GM23338 (cell line): ENCODE measurements around the gene INO80. TPM values are rescaled to one million over a fixed set of nuclear protein-coding genes. Genes with fewer than 3 reads are reported as not detected.

Source experiments
- ATAC-seq: fragments of 200-7000 bp; cut with Tn5 transposase; 3 replicates; pipeline ENCODE4 v1.9.1; 2020
- DNase-seq: peaks from one replicate; pipeline ENCODE4 v3.0.0-alpha.2; 2015; ENCODE audit warnings: low spot score
- H2AFZ ChIP-seq: fragments of 200-600 bp; sonication (generic); 2 replicates; pipeline ENCODE4 v1.8.0; 2016; ENCODE audit warnings: antibody characterized with exemption, mild to moderate bottlenecking, moderate library complexity
- H3F3A ChIP-seq: fragments of 200-600 bp; sonication (generic); replicated peaks from 2 replicates; pipeline ENCODE4 v1.8.0; 2017; ENCODE audit warnings: antibody characterized with exemption, mixed run types, low read depth
- H3K27ac ChIP-seq: fragments of 200-600 bp; sonication (generic); 2 replicates; pipeline ENCODE4 v1.6.1; 2016; ENCODE audit warnings: low read depth
- H3K27me3 ChIP-seq: fragments of 200-600 bp; sonication (generic); 2 replicates; pipeline ENCODE4 v1.8.0; 2016; ENCODE audit warnings: mild to moderate bottlenecking, mixed run types, moderate library complexity; ENCODE audit not compliant: insufficient read depth
- H3K36me3 ChIP-seq: fragments of 200-600 bp; sonication (generic); 2 replicates; pipeline ENCODE4 v1.8.0; 2016; ENCODE audit warnings: mild to moderate bottlenecking; ENCODE audit not compliant: insufficient read depth
- H3K4me1 ChIP-seq: fragments of 200-600 bp; sonication (generic); 2 replicates; pipeline ENCODE4 v1.8.0; 2016; ENCODE audit warnings: mild to moderate bottlenecking, moderate library complexity; ENCODE audit not compliant: insufficient read depth
- H3K4me2 ChIP-seq: fragments of 200-600 bp; sonication (generic); 2 replicates; pipeline ENCODE4 v1.7.1; 2017; ENCODE audit warnings: mixed run types
- H3K4me3 ChIP-seq: fragments of 200-600 bp; sonication (generic); 2 replicates; pipeline ENCODE4 v1.6.1; 2016; ENCODE audit warnings: mixed run types
- H3K79me2 ChIP-seq: fragments of 200-600 bp; sonication (generic); replicated peaks from 2 replicates; pipeline ENCODE4 v1.8.0; 2017; ENCODE audit warnings: mild to moderate bottlenecking; ENCODE audit not compliant: insufficient read depth
- H3K9me2 ChIP-seq: fragments of 200-600 bp; sonication (generic); 2 replicates; pipeline ENCODE4 v1.8.0; 2017; ENCODE audit not compliant: insufficient read depth
- H4K20me1 ChIP-seq: fragments of 200-600 bp; sonication (generic); replicated peaks from 2 replicates; pipeline ENCODE4 v1.8.0; 2017; ENCODE audit warnings: mild to moderate bottlenecking; ENCODE audit not compliant: insufficient read depth
- H3K27ac Mint-ChIP-seq: 2 replicates; pipeline ENCODE4 v1.8.0; 2020; ENCODE audit warnings: inconsistent platforms, mild to moderate bottlenecking, moderate library complexity, mixed read lengths
- H3K27me3 Mint-ChIP-seq: 3 replicates; pipeline ENCODE4 v1.8.0; 2022; ENCODE audit warnings: low read depth, mild to moderate bottlenecking, moderate library complexity, mixed read lengths, inconsistent platforms; ENCODE audit not compliant: insufficient read depth, poor library complexity
- H3K36me3 Mint-ChIP-seq: 3 replicates; pipeline ENCODE4 v1.8.0; 2021; ENCODE audit warnings: low read depth, mild to moderate bottlenecking, inconsistent platforms, moderate library complexity, mixed read lengths
- H3K4me1 Mint-ChIP-seq: 3 replicates; pipeline ENCODE4 v1.8.0; 2020; ENCODE audit warnings: mild to moderate bottlenecking, inconsistent platforms, mixed read lengths
- H3K4me3 Mint-ChIP-seq: 3 replicates; pipeline ENCODE4 v1.8.0; 2021; ENCODE audit warnings: moderate library complexity, mild to moderate bottlenecking, inconsistent platforms, mixed read lengths
- H3K9me3 Mint-ChIP-seq: 3 replicates; pipeline ENCODE4 v1.8.0; 2020; ENCODE audit warnings: moderate library complexity, mild to moderate bottlenecking, inconsistent platforms, mixed read lengths
- CREB1 ChIP-seq: fragments of 250-450 bp; sonication (Bioruptor Pico); IDR thresholded peaks from 2 replicates; pipeline ENCODE4 v1.5.0; 2020; ENCODE audit warnings: low read depth, mild to moderate bottlenecking, moderate library complexity
- CTCF ChIP-seq, 2 experiments: fragments of 200-600 bp in 1 of 2; sonication (generic) in 1 of 2; conservative IDR thresholded peaks; 2 replicates each; pipeline versions ENCODE4 v1.5.1 to v1.6.1; 2016 to 2017; ENCODE audit warnings: antibody characterized with exemption in 2 of 2, low read depth in 2 of 2, mild to moderate bottlenecking in 2 of 2, moderate library complexity in 1 of 2
- ETS1 ChIP-seq: IDR thresholded peaks from 2 replicates; pipeline ENCODE4 v1.6.1; 2016; ENCODE audit warnings: antibody characterized with exemption
- EZH2 ChIP-seq: fragments of 200-600 bp; sonication (generic); IDR thresholded peaks from one replicate; pipeline ENCODE4 v1.8.0; 2017; ENCODE audit warnings: antibody characterized with exemption, mild to moderate bottlenecking, low read depth; ENCODE audit not compliant: unreplicated experiment
- EZH2phosphoT487 ChIP-seq: fragments of 200-600 bp; sonication (generic); IDR thresholded peaks from one replicate; pipeline ENCODE4 v1.8.1; 2018; ENCODE audit warnings: antibody characterized with exemption; ENCODE audit not compliant: unreplicated experiment
- JUNB ChIP-seq: IDR thresholded peaks from one replicate; pipeline ENCODE4 v1.6.1; 2016; ENCODE audit warnings: antibody characterized with exemption; ENCODE audit not compliant: unreplicated experiment
- NANOG ChIP-seq: IDR thresholded peaks from 2 replicates; pipeline ENCODE4 v1.6.1; 2016; ENCODE audit warnings: antibody characterized with exemption, borderline replicate concordance
- POLR2AphosphoS5 ChIP-seq: IDR thresholded peaks from 2 replicates; pipeline ENCODE4 v1.6.1; 2016; ENCODE audit warnings: antibody characterized with exemption, low read depth
- REST ChIP-seq: IDR thresholded peaks from one replicate; pipeline ENCODE4 v1.6.1; 2018; ENCODE audit warnings: antibody characterized with exemption; ENCODE audit not compliant: unreplicated experiment
- STAT1 ChIP-seq: IDR thresholded peaks from one replicate; pipeline ENCODE4 v1.6.1; 2016; ENCODE audit warnings: antibody characterized with exemption; ENCODE audit not compliant: unreplicated experiment
- ZNF114 ChIP-seq: fragments of 250-450 bp; sonication (Bioruptor Pico); IDR thresholded peaks from 2 replicates; pipeline ENCODE4 v1.5.0; 2020; ENCODE audit warnings: mild to moderate bottlenecking, moderate library complexity
- ZNF331 ChIP-seq: fragments of 250-450 bp; sonication (Bioruptor Pico); IDR thresholded peaks from 2 replicates; pipeline ENCODE4 v1.5.0; 2020; ENCODE audit warnings: low read depth, mild to moderate bottlenecking, moderate library complexity
- polyA plus RNA-seq: library from polyadenylated mRNA; unstranded; fragments of >200 nt; fragmentation: Nextera tagmentation; extraction: Ambion mirVana; gene quantifications from 2 replicates; pipeline ENCODE4 v1.2.1, GENCODE V29; 2016
- total RNA-seq: library from RNA; depleted of rRNA; stranded (reverse); fragments of >200 nt; shearing (Covaris generic); gene quantifications from 2 replicates; pipeline ENCODE4 v1.2.3, GENCODE V29; 2014

Gene INO80
- total and polyA plus RNA-seq, 2 experiments from 2014 or later = 6.5 to 24.9 TPM

GRCh38 chr15:41060505-41060904 lies 55.6 kb downstream of the INO80 start (continued):
- TF ChIP-seq CTCF (conservative IDR thresholded peaks at IDR 0.05; ENCODE audit: low read depth in 2 of 2) = no peak
- TF ChIP-seq EZH2phosphoT487 = no peak
- no peak for TF ChIP-seq NANOG
- TF ChIP-seq EZH2 = no peak
- TF ChIP-seq ZNF114 (CRISPR knock-in tag) = no peak
- TF ChIP-seq ETS1 = no peak
- TF ChIP-seq JUNB = no peak
- no peak for TF ChIP-seq ZNF331 (CRISPR knock-in tag)
- TF ChIP-seq STAT1 = no peak

- H3K4me1 ChIP-seq = no peaks in the 10 kb centered on the region
- H3K4me3 ChIP-seq = no peak overlapping the region
- Mint-ChIP-seq H3K27ac (no peak overlapping the region), H3K4me3 (no peak overlapping the region), H3K9me3 (peaks cover 12% of the 10 kb centered on the region; the same call in 2 of the 3 replicates), H3K27me3 (peaks cover 3% of the 10 kb centered on the region), H3K36me3 (peaks cover 93% of the 10 kb centered on the region), H3K4me1 (no peaks in the 10 kb centered on the region)
- H3K79me2 ChIP-seq = no peaks in the 10 kb centered on the region
- no peaks in the 10 kb centered on the region for H3K9me2 ChIP-seq
- no peak overlapping the region for H2AFZ ChIP-seq
- ATAC-seq (no peak), DNase-seq (no peak)
- H3K4me2 ChIP-seq = no peak overlapping the region
- 0 out of 2 replicates have a peak, but pooled peaks cover 3% of the 10 kb centered on the region for H3F3A ChIP-seq
- H3K27ac ChIP-seq = no peak overlapping the region
- H4K20me1 ChIP-seq = peaks cover 5% of the 10 kb centered on the region; the same call in 1 of the 2 replicates
- H3K27me3 ChIP-seq = no peaks in the 10 kb centered on the region
- H3K36me3 ChIP-seq = peaks cover 57% of the 10 kb centered on the region
- TF ChIP-seq POLR2AphosphoS5 (no peak), NANOG (no peak), ZNF114 (CRISPR knock-in tag) (no peak), ZNF331 (CRISPR knock-in tag) (no peak), ETS1 (no peak), CTCF (conservative IDR thresholded peaks at IDR 0.05; ENCODE audit: low read depth in 2 of 2) (no peak), CREB1 (CRISPR knock-in tag) (no peak), EZH2phosphoT487 (no peak), REST (no peak), EZH2 (no peak)
Measured at GRCh38 chr15:41056810-41057209, 59.3 kb downstream of the INO80 start.
